SU-DHL-6 (cell line): Measurements from ENCODE around the gene TAS2R43.

Experiments
- EZH2phosphoT487 ChIP-seq: fragments of 200-600 bp; sonication (generic), shearing (Covaris generic); conservative IDR thresholded peaks from 2 replicates; pipeline ENCODE4 v1.6.1; 2018; ENCODE audit warnings: mild to moderate bottlenecking, antibody characterized with exemption, low read length, moderate library complexity, mixed read lengths
- TF ChIP-seq, protein P1 (sequence below): fragments of 200-600 bp; sonication (generic); IDR thresholded peaks from one replicate; pipeline ENCODE4 v1.5.1; 2017; ENCODE audit warnings: antibody characterized with exemption, mild to moderate bottlenecking, low read length, moderate library complexity; ENCODE audit not compliant: insufficient read depth, poor library complexity, severe bottlenecking

- TF ChIP-seq, protein P1, sequence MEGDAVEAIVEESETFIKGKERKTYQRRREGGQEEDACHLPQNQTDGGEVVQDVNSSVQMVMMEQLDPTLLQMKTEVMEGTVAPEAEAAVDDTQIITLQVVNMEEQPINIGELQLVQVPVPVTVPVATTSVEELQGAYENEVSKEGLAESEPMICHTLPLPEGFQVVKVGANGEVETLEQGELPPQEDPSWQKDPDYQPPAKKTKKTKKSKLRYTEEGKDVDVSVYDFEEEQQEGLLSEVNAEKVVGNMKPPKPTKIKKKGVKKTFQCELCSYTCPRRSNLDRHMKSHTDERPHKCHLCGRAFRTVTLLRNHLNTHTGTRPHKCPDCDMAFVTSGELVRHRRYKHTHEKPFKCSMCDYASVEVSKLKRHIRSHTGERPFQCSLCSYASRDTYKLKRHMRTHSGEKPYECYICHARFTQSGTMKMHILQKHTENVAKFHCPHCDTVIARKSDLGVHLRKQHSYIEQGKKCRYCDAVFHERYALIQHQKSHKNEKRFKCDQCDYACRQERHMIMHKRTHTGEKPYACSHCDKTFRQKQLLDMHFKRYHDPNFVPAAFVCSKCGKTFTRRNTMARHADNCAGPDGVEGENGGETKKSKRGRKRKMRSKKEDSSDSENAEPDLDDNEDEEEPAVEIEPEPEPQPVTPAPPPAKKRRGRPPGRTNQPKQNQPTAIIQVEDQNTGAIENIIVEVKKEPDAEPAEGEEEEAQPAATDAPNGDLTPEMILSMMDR = no peak
- no peak for TF ChIP-seq EZH2phosphoT487
These were observed 13.4 kb upstream of the TAS2R43 start for GRCh38 chr12:11105546-11105945.
